ENCODE results near the gene UAP1L1.

Gene UAP1L1

DNA sequence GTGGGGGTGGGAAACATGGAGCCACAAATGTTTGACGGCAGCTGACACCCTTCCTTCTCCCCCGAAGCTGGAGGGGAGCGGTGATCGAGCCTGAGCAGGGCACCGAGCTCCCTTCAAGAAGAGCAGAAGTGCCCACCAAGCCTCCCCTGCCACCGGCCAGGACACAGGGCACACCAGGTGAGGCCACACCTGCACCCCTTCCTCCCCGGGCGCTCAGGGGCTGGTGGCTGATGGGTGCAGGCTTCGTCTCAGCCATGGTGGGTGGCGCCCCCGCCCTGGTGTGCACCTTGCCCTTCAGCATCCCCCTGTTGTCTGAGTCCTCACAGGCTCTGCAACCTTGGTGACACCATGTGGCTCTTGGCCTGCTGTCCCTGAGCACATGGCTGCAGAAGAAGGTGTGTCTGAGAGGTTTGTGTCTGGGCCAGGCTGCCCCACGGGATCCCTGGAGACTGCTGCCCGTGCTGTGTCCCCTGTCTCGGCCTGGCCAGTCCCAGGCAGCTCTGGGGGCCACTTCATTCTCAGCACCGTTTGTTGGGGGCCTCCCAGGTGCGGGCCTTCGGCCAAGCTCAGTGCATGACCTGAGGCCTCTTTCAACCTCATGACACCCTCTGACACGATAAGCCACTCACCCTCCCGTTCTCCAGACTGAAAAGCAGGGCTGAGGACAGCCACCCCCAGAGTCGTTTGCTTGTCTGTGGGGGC, 20.6 kb downstream of the UAP1L1 start:
- POLR2A ChIA-PET = no interaction called here
- TF ChIP-seq, protein P1, sequence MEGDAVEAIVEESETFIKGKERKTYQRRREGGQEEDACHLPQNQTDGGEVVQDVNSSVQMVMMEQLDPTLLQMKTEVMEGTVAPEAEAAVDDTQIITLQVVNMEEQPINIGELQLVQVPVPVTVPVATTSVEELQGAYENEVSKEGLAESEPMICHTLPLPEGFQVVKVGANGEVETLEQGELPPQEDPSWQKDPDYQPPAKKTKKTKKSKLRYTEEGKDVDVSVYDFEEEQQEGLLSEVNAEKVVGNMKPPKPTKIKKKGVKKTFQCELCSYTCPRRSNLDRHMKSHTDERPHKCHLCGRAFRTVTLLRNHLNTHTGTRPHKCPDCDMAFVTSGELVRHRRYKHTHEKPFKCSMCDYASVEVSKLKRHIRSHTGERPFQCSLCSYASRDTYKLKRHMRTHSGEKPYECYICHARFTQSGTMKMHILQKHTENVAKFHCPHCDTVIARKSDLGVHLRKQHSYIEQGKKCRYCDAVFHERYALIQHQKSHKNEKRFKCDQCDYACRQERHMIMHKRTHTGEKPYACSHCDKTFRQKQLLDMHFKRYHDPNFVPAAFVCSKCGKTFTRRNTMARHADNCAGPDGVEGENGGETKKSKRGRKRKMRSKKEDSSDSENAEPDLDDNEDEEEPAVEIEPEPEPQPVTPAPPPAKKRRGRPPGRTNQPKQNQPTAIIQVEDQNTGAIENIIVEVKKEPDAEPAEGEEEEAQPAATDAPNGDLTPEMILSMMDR (IDR thresholded peaks at IDR 0.05; ENCODE audit: insufficient read depth, low read length, missing control alignments) = no peak
- no peak for DNase-seq (ENCODE audit: low read depth, low spot score)

DNA sequence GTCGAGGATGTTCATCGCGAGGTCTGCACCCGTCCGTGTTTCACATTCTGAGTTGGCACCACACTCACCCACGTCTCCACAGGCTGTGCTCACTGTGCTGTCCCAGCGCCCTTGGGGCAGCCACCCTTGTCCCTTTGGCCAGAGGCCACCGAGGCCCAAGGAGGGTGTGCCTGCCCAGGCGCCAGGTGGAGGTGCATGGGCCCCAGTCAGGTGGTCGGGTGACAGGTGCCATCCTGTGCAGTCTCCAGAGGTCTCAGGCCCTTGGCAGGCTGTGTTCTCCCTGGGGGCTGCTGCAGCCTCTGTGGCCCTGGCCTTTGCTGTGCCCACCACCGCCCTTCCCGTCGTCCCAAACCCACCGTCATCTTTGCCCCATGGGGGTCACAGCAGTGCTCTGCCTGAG, 21.9 kb downstream of the UAP1L1 start:
- POLR2A ChIA-PET = interaction anchor here (0.7 kb wide), 1 partner anchor 141 kb away, joined by 3 read pairs; the partner anchor contains the start of gene TUBB4B
- CTCF ChIA-PET = no interaction called here
- TF ChIP-seq, protein P1 (IDR thresholded peaks at IDR 0.05; ENCODE audit: insufficient read depth, low read length, missing control alignments) = no peak
- DNase-seq (ENCODE audit: low read depth, low spot score) = no peak
- H3K4me3 ChIP-seq (ENCODE audit: low read depth, low read length) = no peak overlapping the region

More for the DNA sequence above, 20.6 kb downstream of the UAP1L1 start:
- H3K4me3 ChIP-seq (ENCODE audit: low read depth, low read length) = no peak overlapping the region
- CTCF ChIA-PET = interaction anchor here (0.6 to 1.0 kb wide), 2 partner anchors 8 to 11 kb away, joined by 3 read pairs; partner anchors contain the start of gene MAN1B1

DNA sequence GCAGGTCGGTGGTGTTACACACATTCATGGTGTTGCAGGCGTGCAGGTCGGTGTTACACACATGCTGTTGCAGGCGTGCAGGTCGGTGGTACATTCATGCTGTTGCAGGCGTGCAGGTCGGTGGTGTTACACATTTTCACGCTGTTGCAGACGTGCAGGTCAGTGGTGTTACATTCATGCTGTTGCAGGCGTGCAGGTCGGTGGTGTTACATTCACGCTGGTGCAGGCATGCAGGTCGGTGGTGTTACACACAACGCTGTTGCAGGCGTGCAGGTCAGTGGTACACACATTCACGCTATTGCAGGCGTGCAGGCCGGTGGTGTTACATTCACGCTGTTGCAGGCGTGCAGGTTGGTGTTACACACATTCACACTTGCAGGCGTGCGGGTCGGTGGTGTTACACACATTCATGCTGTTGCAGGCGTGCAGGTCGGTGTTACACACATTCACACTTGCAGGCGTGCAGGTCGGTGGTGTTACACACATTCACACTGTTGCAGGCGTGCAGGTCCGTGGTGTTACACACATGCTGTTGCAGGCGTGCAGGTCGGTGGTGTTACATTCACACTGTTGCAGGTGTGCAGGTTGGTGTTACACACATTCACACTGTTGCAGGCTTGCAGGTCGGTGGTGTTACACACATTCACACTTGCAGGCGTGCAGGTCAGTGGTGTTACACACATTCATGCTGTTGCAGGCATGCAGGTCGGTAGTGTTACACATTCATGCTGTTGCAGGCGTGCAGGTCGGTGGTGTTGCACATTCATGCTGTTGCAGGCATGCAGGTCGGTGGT, 26.1 kb downstream of the UAP1L1 start:
- TF ChIP-seq, protein P1 (IDR thresholded peaks at IDR 0.05; ENCODE audit: insufficient read depth, low read length, missing control alignments) = no peak
- ChIA-PET POLR2A (no interaction called here), CTCF (interaction anchor here (1.1 kb wide), 1 partner anchor 11 kb away, joined by 3 read pairs; no protein-coding TSS in a partner anchor)
- DNase-seq (ENCODE audit: low read depth, low spot score) = no peak
- no peak overlapping the region for H3K4me3 ChIP-seq (ENCODE audit: low read depth, low read length)

DNA sequence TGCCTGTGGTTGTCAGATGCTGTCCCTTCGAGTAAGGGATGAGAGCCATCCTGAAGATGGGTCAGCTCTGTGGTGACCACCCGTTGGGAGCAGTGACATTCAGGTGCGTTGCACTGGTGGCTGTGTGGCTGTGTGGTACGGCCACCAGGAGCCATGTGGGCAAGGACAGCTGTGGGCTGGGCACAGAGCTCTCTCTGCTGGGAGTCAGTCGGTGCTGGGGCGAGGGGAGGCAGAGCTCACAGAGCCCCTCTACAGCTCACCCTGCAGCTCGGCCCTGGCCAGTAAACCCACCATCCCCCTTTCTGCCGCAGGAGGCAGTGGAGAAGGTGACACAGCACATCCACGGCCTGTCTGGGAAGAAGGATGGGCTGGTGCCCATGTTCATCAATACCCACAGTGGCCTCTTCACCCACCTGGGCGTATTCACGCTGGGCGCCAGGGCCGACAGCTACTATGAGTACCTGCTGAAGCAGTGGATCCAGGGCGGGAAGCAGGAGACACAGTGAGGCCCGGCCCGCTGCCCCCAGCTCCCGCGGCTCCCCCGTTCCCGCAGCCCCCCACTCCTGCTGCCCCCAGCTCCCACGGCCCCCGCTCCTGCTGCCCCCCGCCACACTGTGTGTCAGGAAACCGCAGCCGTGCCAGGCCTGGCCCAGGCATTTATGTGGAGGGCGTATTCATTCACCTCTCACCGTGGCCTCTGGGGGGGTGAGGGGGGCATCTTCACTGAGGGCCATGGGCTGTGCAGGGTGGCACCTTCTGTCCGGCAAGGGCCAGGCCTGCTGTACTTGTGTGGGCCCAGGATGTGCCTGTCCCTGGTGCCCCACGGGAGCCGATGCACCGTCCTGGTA, 28.7 kb downstream of the UAP1L1 start:
- DNase-seq (ENCODE audit: low read depth, low spot score) = no peak
- ChIA-PET POLR2A (interaction anchor here (0.7 to 1.4 kb wide), 3 partner anchors 9 to 135 kb away, joined by 3 to 7 read pairs (median 3); partner anchors contain the start of genes DPP7 and TUBB4B), CTCF (interaction anchor here (1.0 to 1.2 kb wide), 2 partner anchors 9 to 10 kb away, joined by 3 read pairs; no protein-coding TSS in a partner anchor)
- TF ChIP-seq, protein P1 (IDR thresholded peaks at IDR 0.05; ENCODE audit: insufficient read depth, low read length, missing control alignments) = no peak
- no peak overlapping the region for H3K4me3 ChIP-seq (ENCODE audit: low read depth, low read length)

DNA sequence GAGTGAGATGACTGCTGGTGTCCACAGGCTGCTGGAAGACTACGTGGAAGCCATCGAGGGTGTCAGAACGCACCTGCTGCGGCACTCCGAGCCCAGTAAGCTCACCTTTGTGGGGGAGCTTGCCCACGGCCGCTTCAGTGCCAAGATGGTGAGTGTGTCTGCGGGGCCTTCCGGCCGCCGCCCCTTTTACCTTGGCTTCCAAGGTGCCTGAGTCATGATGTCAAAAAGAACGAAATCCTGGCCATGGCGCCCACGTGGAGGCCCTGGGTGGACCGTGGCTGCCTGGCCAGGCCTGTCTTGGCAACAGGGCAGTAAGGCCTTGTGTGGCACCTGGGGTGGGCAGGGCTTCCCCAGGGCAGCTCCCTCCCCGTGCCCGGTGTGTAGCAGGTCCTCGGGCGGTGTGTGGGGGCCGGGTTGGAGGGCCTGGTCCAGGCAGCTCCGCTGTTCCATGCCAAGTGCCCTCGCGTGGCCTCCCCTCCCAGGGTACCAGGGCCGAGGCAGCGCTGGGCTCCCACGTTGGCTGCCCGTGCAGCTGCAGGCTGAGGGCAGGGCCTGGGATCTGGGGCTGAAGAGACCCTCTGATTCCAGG, 29.4 kb downstream of the UAP1L1 start:
- TF ChIP-seq, protein P1 (IDR thresholded peaks at IDR 0.05; ENCODE audit: insufficient read depth, low read length, missing control alignments) = no peak
- ChIA-PET POLR2A (interaction anchor here (0.7 kb wide), 1 partner anchor 20 kb away, joined by 3 read pairs; the partner anchor contains the start of gene MAN1B1), CTCF (interaction anchor here (1.0 to 1.1 kb wide), 3 partner anchors 11 to 129 kb away, joined by 3 read pairs; no protein-coding TSS in a partner anchor)
- DNase-seq (ENCODE audit: low read depth, low spot score) = no peak
- no peak overlapping the region for H3K4me3 ChIP-seq (ENCODE audit: low read depth, low read length)

Data from AG04449 (cell line).